Measurements from ENCODE around the gene ADGRA3.
"Not testable (repeated sequence)": the region's sequence is repeated elsewhere in the genome, so short reads cannot be mapped to it uniquely, and the experiment has no call there.

GRCh38 chr4:22475311-22475646, 40.6 kb downstream of the ADGRA3 start:
- TF ChIP-seq CTCF (conservative IDR thresholded peaks at IDR 0.05; ENCODE audit: low read length); EZH2phosphoT487 (IDR thresholded peaks at IDR 0.05; ENCODE audit: borderline replicate concordance): not testable (repeated sequence)
